ENCODE measurements around the gene MPPED1. TPM values are rescaled to one million over a fixed set of nuclear protein-coding genes. Genes with fewer than 3 reads are reported as not detected.

Gene MPPED1
- total and polyA plus RNA-seq, 2 donors (not counting 1 experiment from before 2014, with no cell fraction given) = not detected

DNA sequence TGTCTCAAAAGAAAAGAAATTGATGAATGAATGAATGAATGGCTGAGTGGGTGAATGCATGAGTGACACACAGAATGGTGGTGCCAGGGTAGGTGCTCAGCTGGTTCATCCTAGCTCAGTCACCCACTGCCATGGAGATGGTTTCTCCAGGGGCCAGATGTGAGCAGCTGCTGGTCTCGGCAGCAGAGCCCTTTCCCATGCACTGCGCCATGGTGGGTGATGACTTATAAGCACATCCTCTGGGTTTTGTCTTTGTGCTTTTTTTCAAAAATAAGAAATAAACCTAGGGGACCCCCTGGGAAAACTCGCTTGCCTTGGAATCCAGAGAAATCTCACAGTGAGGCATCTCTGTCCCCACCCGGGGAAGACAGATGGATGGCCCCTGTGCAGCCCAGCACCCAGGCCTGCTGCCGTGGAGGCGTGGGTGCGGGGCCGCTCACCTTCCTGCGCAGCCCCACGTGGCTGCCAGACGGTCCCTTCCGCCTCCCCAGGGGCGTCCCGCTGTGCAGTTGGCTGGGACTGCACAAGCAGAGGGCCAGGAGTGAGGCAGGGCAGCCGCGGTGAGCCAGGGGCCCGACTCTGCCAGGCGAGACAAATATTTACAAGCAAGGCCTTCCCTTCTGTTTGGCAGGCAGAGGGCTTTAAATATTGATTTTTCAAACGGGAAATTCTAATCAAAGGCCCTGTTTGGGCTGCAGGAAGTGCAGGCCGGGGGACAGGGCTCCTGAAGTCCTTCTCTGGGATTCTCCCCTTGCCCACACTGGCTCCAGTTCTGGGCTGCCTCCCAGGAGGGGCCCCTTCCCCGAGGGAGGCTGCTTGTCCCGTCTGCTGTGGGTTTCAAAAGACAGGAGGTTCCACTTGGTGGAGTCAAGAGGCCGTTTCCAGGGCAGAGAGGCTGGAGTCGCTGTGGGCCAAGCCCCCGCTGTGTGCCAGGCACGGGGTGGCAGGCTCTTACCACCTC is 24.3 kb downstream of the MPPED1 start:
- Histone ChIP-seq H3K9ac (ENCODE audit: insufficient read depth, low read length) (no peak overlapping the region), H3K4me1 (ENCODE audit: control insufficient read depth, extremely low read depth, insufficient read depth, low read length) (no peaks in the 10 kb centered on the region), H3K27ac (ENCODE audit: insufficient read depth, low read length) (no peak overlapping the region), H3K79me2 (ENCODE audit: control insufficient read depth, insufficient read depth, low read length) (no peaks in the 10 kb centered on the region), H3K4me2 (ENCODE audit: extremely low read depth, insufficient read depth, low read length) (no peak overlapping the region), H3K36me3 (ENCODE audit: control insufficient read depth, insufficient read depth, low read length) (no peaks in the 10 kb centered on the region), H3K27me3 (ENCODE audit: control insufficient read depth, insufficient read depth, low read length) (no peaks in the 10 kb centered on the region), H3K9me3 (ENCODE audit: control insufficient read depth, insufficient read depth, low read depth, low read length) (no peaks in the 10 kb centered on the region), H3K4me3 (replicated peaks in 1 of 4; ENCODE audit: control extremely low read depth in 1 of 4, insufficient read depth in 1 of 4, low read depth in 3 of 4, low read length in 4 of 4) (no peak overlapping the region), H2AFZ (ENCODE audit: low read length) (no peak overlapping the region), H4K20me1 (ENCODE audit: control insufficient read depth, extremely low read depth, insufficient read depth, low read length) (no peaks in the 10 kb centered on the region)
- TF ChIP-seq EZH2 (IDR thresholded peaks at IDR 0.05; ENCODE audit: low read length, missing control alignments) = no peak
- TF ChIP-seq, protein P1, sequence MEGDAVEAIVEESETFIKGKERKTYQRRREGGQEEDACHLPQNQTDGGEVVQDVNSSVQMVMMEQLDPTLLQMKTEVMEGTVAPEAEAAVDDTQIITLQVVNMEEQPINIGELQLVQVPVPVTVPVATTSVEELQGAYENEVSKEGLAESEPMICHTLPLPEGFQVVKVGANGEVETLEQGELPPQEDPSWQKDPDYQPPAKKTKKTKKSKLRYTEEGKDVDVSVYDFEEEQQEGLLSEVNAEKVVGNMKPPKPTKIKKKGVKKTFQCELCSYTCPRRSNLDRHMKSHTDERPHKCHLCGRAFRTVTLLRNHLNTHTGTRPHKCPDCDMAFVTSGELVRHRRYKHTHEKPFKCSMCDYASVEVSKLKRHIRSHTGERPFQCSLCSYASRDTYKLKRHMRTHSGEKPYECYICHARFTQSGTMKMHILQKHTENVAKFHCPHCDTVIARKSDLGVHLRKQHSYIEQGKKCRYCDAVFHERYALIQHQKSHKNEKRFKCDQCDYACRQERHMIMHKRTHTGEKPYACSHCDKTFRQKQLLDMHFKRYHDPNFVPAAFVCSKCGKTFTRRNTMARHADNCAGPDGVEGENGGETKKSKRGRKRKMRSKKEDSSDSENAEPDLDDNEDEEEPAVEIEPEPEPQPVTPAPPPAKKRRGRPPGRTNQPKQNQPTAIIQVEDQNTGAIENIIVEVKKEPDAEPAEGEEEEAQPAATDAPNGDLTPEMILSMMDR (conservative IDR thresholded peaks at IDR 0.05 in 1 of 2, IDR thresholded peaks at IDR 0.05 in 1 of 2; ENCODE audit: low read depth in 1 of 2, low read length in 2 of 2) = no peak
- no peak for DNase-seq (ENCODE audit: low read depth in 2 of 2)

DNA sequence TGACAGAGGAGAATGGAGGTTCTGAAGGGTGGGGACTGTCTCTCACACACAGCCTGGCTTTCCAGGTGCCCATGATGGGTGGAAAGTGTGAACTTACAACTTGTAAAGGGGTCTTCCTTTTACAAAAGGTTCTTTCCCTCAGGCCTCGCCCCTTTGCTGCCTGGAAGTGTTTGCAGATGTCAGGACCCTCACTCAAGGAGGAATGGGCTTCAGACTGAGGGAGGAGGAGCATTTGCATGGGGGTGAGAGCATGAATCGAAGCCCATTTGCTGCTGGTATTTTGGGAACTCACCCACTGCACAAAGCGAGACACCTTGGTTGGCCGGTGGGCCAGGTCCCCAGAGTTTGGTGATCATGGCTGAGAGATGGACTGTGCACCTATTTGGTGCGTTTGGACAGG is 25.1 kb downstream of the MPPED1 start:
- no peaks in the 10 kb centered on the region for H3K27me3 ChIP-seq (ENCODE audit: control insufficient read depth, insufficient read depth, low read length)
- DNase-seq (ENCODE audit: low read depth in 2 of 2) = no peak

DNA sequence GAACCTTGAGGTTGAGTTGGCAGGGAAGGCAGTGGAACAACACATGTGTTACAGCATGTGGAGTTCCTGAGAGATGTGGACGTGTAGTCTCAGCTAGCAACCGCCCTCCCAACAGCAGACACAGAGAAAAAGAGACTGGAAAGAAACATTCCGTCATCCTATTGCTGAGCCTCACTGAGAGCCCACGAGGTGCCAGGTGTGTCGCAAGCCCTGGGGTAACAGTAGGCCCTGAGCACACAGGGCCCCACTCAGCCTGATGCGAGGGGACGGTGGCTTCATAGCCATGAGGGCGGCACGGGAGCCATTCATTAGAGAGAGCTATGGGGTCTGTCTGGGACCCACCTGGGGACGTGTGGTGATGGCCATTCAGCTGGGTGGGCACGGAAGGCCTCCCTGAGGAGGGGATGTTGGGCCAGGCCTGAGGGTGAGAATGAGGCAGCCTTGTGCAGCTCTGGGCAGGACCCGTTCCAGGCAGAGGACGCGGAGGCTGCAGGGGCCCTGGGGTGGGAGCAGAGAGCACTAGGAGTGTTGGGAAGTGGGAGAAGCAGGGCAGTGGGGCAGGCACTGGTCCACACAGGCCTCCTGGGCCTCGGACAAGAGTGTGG is 26.2 kb downstream of the MPPED1 start:
- TF ChIP-seq, protein P1 (conservative IDR thresholded peaks at IDR 0.05 in 1 of 2, IDR thresholded peaks at IDR 0.05 in 1 of 2; ENCODE audit: low read depth in 1 of 2, low read length in 2 of 2) = no peak
- no peak for TF ChIP-seq EZH2 (IDR thresholded peaks at IDR 0.05; ENCODE audit: low read length, missing control alignments)
- Histone ChIP-seq H3K27me3 (ENCODE audit: control insufficient read depth, insufficient read depth, low read length) (no peaks in the 10 kb centered on the region), H3K4me1 (ENCODE audit: control insufficient read depth, extremely low read depth, insufficient read depth, low read length) (no peaks in the 10 kb centered on the region), H3K9ac (ENCODE audit: insufficient read depth, low read length) (no peak overlapping the region), H3K4me3 (replicated peaks in 1 of 4; ENCODE audit: control extremely low read depth in 1 of 4, insufficient read depth in 1 of 4, low read depth in 3 of 4, low read length in 4 of 4) (no peak overlapping the region), H3K27ac (ENCODE audit: insufficient read depth, low read length) (no peak overlapping the region), H2AFZ (ENCODE audit: low read length) (no peak overlapping the region), H3K4me2 (ENCODE audit: extremely low read depth, insufficient read depth, low read length) (no peak overlapping the region), H3K9me3 (ENCODE audit: control insufficient read depth, insufficient read depth, low read depth, low read length) (no peaks in the 10 kb centered on the region), H3K36me3 (ENCODE audit: control insufficient read depth, insufficient read depth, low read length) (no peaks in the 10 kb centered on the region), H3K79me2 (ENCODE audit: control insufficient read depth, insufficient read depth, low read length) (no peaks in the 10 kb centered on the region), H4K20me1 (ENCODE audit: control insufficient read depth, extremely low read depth, insufficient read depth, low read length) (no peaks in the 10 kb centered on the region)
- no peak for DNase-seq (ENCODE audit: low read depth in 2 of 2)

More for the DNA sequence above, 25.1 kb downstream of the MPPED1 start:
- no peak overlapping the region for H3K9ac ChIP-seq (ENCODE audit: insufficient read depth, low read length)
- no peaks in the 10 kb centered on the region for H3K36me3 ChIP-seq (ENCODE audit: control insufficient read depth, insufficient read depth, low read length)
- no peak overlapping the region for H3K4me3 ChIP-seq (replicated peaks in 1 of 4; ENCODE audit: control extremely low read depth in 1 of 4, insufficient read depth in 1 of 4, low read depth in 3 of 4, low read length in 4 of 4)
- no peak overlapping the region for H3K4me2 ChIP-seq (ENCODE audit: extremely low read depth, insufficient read depth, low read length)
- no peaks in the 10 kb centered on the region for H3K9me3 ChIP-seq (ENCODE audit: control insufficient read depth, insufficient read depth, low read depth, low read length)
- TF ChIP-seq, protein P1 (conservative IDR thresholded peaks at IDR 0.05 in 1 of 2, IDR thresholded peaks at IDR 0.05 in 1 of 2; ENCODE audit: low read depth in 1 of 2, low read length in 2 of 2) = no peak
- TF ChIP-seq EZH2 (IDR thresholded peaks at IDR 0.05; ENCODE audit: low read length, missing control alignments) = no peak
- H4K20me1 ChIP-seq (ENCODE audit: control insufficient read depth, extremely low read depth, insufficient read depth, low read length) = no peaks in the 10 kb centered on the region
- H3K27ac ChIP-seq (ENCODE audit: insufficient read depth, low read length) = no peak overlapping the region
- H3K4me1 ChIP-seq (ENCODE audit: control insufficient read depth, extremely low read depth, insufficient read depth, low read length) = no peaks in the 10 kb centered on the region
- no peaks in the 10 kb centered on the region for H3K79me2 ChIP-seq (ENCODE audit: control insufficient read depth, insufficient read depth, low read length)
- no peak overlapping the region for H2AFZ ChIP-seq (ENCODE audit: low read length)
